Activated CD4-positive, alpha-beta T cell treated with anti-CD3 and anti-CD28 coated beads for 1 hour (primary cell): ENCODE measurements around the gene WRAP73.
"Not testable (repeated sequence)": the region's sequence is repeated elsewhere in the genome, so short reads cannot be mapped to it uniquely, and the experiment has no call there.

Source experiments
- DNase-seq: peaks from one replicate; pipeline ENCODE4 v3.0.0-alpha.2; 2020

Gene WRAP73

GRCh38 chr1:3593745-3594144 lies 56.2 kb downstream of the WRAP73 start:
- DNase-seq, result no peak

DNA sequence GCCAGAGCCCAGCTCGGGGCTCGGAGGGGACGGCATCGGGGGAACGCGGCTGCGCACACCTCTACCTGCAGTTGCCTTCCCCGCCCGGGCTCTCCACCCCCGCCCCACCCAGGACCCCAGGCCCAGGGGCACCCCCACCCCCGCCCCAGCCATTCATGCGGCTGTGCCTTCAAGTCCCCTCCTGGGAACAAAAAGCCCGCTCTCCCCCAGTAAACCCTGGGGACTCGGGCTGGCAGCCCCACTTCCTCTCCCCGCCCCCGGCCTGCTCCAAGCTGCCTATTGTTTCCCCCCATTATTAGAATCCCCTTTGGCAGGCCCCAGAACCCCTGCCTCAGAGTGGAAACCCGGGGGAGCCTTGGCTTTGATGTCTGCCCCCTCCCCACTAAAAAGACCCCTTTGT lies 56.6 kb downstream of the WRAP73 start:
- no peak for DNase-seq

DNA sequence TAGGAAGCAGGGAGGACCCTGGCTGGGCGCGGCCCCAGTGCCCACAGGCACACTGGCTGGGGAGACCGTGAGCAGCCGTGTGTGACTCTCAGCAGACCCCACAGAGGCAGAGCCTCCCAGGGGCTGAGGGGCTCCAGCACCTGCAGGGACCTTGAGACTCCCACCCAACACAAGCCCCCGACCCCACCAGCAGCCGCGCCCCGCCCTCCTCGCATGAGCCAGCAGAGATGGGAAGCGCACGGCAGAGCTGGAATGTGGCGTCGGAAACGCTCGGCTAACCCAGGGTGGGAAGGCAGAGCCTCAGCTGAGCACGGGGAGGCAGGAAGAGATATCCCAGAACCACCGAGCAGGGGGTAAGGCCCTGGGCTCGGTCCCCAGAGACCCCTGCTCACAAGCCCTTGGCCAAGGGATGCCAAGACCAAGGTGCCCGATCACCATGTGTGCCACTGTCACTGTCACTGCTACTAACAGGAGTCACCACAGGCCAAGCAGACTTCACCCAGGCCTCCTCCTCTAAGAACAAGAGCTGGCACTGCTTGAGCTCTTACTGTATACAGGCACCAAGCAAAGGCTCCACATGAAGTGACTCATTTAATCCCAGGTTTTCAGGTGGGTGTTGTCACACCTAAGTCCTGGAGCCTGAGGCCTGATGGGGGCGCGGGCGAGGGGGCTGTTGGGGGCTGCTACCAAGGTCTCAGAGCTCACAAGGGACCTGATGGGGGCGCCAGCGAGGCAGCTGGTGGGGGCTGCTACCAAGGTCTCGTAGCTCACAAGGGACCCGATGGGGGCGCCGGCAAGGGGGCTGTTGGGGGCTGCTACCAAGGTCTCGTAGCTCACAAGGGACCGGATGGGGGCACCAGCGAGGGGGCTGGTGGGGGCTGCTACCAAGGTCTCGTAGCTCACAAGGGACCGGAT lies 58.7 kb downstream of the WRAP73 start:
- DNase-seq, result no peak

GRCh38 chr1:3590139-3590763 lies 59.7 kb downstream of the WRAP73 start:
- no peak for DNase-seq

GRCh38 chr1:3588395-3588794 lies 61.5 kb downstream of the WRAP73 start:
- no peak for DNase-seq

- no peak for DNase-seq
Measured at GRCh38 chr1:3586986-3587759, 62.7 kb downstream of the WRAP73 start.

DNA sequence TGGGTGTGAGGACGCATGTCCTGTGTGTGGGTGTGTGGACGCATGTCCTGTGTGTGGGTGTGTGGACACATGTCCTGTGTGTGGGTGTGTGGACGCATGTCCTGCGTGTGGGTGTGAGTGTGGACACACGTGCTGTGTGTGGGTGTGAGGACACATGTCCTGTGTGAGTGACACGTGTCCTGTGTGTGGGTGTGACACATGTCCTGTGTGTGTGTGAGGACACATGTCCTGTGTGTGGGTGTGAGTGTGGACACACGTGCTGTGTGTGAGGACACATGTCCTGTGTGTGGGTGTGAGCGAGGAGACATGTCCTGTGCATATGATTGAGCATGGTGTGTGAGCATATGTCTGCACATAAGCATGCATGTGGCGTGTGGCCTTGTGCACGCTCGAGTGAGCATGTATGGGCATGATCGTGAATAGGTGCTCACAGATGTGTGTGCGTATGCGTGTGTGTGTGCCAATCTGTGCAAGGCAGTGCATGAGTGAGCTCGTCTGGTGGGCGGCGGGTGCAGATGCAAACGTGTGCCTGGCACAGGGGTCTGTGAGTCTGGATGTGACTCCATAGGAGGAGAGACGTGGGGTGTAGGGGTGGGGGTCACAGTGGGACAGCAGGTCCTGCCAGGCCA lies 63.8 kb downstream of the WRAP73 start:
- no peak for DNase-seq

GRCh38 chr1:3585353-3585868 lies 64.5 kb downstream of the WRAP73 start:
- DNase-seq, result not testable (repeated sequence)

DNA sequence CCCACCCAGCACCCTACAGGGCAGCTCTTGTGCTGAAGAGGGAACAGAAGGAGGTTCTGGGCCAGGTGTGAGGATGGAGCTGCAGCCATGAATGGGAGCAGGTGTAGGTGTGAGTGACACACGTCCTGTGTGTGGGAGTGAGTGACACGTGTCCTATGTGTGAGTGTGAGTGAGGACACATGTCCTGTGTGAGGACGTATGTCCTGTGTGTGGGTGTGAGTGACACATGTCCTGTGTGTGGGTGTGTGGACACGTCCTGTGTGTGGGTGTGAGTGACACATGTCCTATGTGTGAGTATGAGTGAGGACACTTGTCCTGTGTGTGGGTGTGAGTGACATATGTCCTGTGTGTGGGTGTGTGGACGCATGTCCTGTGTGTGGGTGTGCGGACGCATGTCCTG lies 65.0 kb downstream of the WRAP73 start:
- no peak for DNase-seq

GRCh38 chr1:3583751-3584150 lies 66.2 kb downstream of the WRAP73 start:
- DNase-seq, result not testable (repeated sequence)

- no peak for DNase-seq
Measured at GRCh38 chr1:3581296-3582036, 68.4 kb downstream of the WRAP73 start.
